Measurements from ENCODE around the gene KCNJ1.

DNA sequence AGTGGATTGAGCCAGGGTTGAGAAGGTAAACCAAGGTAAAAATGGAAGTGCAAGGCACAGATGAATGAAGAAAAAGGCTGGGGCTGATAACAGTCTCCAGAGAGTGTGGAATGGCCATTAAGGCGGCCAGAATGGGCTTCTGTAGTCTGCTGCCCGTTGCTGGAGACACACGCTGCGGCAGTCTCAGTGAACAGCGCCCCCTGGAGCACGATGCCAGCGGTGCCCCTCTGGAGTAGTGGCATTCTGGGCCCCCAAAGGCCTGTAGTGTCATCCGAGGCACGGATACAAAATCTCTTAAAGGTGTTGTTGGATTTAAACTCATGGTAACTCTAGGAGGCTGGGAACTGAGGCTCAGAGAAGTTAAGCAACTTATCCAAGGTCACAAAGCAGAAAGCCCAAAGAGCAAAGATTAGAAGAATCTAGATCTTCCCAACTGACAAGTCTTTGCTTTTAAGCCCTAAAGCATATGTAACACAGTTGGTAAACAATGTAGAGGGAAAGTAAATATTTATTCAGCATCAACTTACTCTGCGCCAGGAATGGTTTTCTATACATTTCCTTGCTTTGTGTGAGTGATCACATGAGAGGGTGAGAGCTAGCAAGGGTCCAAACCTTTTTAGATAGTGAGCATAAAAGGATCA is 18.2 kb downstream of the KCNJ1 start:
- TF ChIP-seq YY1 (IDR thresholded peaks at IDR 0.05; ENCODE audit: insufficient read depth, insufficient read length) (no peak), ZNF274 (IDR thresholded peaks at IDR 0.05; ENCODE audit: low read depth, low read length) (no peak)

All from NT2/D1 (cell line).